DOHH2 (cell line): ENCODE results near the gene SFT2D1.

Experiments
- CTCF ChIP-seq: fragments of 200-600 bp; sonication (generic); IDR thresholded peaks from one replicate; pipeline ENCODE4 v1.5.1; 2014; ENCODE audit warnings: antibody characterized with exemption, mild to moderate bottlenecking, low read depth, low read length; ENCODE audit not compliant: poor library complexity, severe bottlenecking
- EZH2phosphoT487 ChIP-seq: fragments of 200-600 bp; sonication (generic); IDR thresholded peaks from 2 replicates; pipeline ENCODE4 v1.6.1; 2017; ENCODE audit warnings: borderline replicate concordance, mild to moderate bottlenecking, antibody characterized with exemption, low read length, moderate library complexity, mixed read lengths

DNA sequence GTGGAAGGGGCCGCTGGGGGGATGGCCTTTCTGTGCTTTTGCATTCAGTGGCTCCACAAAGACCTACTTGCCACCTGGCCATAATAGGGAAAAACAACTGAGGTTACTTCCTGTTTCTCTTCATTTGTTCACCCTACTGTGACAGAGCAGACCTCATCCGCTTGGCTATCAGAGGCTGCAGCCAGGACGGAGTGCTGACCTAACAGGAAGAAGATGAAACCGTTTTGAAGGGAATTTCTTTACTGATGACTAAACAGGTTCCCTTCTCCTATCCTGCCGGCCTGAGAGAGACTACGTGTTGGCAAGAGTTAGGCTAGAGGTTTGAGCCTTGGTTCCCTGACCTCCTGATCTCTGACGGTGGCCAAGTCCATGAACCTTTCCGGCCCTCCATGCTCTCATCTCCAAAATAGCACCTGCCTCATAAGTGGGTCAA is 55.5 kb downstream of the SFT2D1 start:
- TF ChIP-seq EZH2phosphoT487, result no peak
- TF ChIP-seq CTCF, result no peak
